ENCODE measurements around the gene SCP2D1. TPM values are rescaled to one million over a fixed set of nuclear protein-coding genes. Genes with fewer than 3 reads are reported as not detected.

Gene SCP2D1
- not detected in 2 replicates for total RNA-seq

DNA sequence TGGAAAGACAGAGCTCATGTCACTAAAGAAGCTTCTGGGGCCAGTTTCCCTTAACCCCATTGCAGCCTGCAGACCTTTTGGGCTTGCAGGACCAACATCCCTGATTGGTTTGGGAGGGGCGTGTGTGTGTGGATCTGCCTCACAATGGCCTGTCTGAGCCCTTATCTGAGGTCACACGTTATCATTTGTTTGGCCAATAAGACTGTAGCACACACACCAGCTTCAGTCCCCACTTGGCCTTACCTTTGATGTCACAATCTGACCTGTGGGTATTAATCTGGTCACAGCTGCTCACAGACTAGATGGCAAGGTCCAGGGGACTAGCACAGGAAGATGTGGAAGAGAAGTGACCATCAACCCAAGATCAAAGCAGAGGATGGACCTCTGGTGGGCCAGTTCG lies at the start of gene SCP2D1:
SCP2D1 (plus strand) TSS at position 301 of the 400 bp plus-strand sequence; CDS start at position 334, 33 bp downstream.

Other genes starting within 250 kb of the SCP2D1 start
- gene SMIM26, start 246.4 kb upstream of the SCP2D1 start, total RNA-seq, result 55.4 and 69.2 TPM in 2 replicates
- gene DTD1, start 225.7 kb upstream of the SCP2D1 start, total RNA-seq, result 63.7 and 70.6 TPM in 2 replicates

Measured in vein endothelial cell (primary cell).